Vagina (tissue), 2 donors: ENCODE results near the gene KDM4D.

Experiments used
- POLR2A ChIP-seq, 2 donors: fragments of 450-650 bp; IDR thresholded peaks; one replicate each; pipeline ENCODE4 v1.6.1; 2017; ENCODE audit warnings: antibody characterized with exemption in 2 of 2, mild to moderate bottlenecking in 2 of 2, moderate library complexity in 2 of 2
- TF ChIP-seq, protein P1 (sequence below), 3 experiments: fragments of 450-650 bp in 2 of 3; fragments of 200-600 bp in 1 of 3; sonication (generic) in 1 of 3; IDR thresholded peaks; one replicate each; pipeline ENCODE4 v1.5.1; 2017 to 2019; ENCODE audit warnings: antibody characterized with exemption in 3 of 3, mild to moderate bottlenecking in 2 of 3, moderate library complexity in 2 of 3

DNA sequence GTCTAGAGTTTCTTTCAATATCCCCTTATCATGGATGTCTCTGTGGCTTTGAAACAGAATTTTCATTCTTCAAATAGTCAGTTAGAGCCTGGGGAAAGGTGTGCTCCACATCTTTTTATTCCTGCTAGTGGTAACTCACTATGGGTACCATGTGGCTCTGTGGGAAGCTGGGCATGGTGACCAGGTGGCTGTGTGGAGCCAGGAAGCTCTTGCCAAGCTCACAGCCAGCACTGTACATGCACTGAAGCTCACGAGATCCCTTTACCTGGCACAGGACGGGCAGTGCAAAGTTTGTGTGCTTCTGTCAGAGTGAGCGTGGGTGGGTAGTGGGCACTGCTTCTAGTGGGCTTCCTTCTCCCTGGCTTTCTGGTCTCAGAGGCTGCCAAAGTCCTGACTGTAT, 69.4 kb downstream of the KDM4D start:
- TF ChIP-seq POLR2A (IDR thresholded peaks at IDR 0.05) = no peak
- TF ChIP-seq, protein P1, sequence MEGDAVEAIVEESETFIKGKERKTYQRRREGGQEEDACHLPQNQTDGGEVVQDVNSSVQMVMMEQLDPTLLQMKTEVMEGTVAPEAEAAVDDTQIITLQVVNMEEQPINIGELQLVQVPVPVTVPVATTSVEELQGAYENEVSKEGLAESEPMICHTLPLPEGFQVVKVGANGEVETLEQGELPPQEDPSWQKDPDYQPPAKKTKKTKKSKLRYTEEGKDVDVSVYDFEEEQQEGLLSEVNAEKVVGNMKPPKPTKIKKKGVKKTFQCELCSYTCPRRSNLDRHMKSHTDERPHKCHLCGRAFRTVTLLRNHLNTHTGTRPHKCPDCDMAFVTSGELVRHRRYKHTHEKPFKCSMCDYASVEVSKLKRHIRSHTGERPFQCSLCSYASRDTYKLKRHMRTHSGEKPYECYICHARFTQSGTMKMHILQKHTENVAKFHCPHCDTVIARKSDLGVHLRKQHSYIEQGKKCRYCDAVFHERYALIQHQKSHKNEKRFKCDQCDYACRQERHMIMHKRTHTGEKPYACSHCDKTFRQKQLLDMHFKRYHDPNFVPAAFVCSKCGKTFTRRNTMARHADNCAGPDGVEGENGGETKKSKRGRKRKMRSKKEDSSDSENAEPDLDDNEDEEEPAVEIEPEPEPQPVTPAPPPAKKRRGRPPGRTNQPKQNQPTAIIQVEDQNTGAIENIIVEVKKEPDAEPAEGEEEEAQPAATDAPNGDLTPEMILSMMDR (IDR thresholded peaks at IDR 0.05) = no peak
